C4-2B (cell line): ENCODE measurements around the gene SHC3.

Experiments used
- H3K27ac ChIP-seq: fragments of 450-650 bp; 2 replicates; pipeline ENCODE4 v1.5.1; 2017
- ZFX ChIP-seq: fragments of 450-650 bp; IDR thresholded peaks from 2 replicates; pipeline ENCODE4 v1.6.1; 2017
- TF ChIP-seq, protein P1 (sequence below): fragments of 450-650 bp; conservative IDR thresholded peaks from 2 replicates; pipeline ENCODE4 v1.5.1; 2017; ENCODE audit warnings: mild to moderate bottlenecking

Gene SHC3

DNA sequence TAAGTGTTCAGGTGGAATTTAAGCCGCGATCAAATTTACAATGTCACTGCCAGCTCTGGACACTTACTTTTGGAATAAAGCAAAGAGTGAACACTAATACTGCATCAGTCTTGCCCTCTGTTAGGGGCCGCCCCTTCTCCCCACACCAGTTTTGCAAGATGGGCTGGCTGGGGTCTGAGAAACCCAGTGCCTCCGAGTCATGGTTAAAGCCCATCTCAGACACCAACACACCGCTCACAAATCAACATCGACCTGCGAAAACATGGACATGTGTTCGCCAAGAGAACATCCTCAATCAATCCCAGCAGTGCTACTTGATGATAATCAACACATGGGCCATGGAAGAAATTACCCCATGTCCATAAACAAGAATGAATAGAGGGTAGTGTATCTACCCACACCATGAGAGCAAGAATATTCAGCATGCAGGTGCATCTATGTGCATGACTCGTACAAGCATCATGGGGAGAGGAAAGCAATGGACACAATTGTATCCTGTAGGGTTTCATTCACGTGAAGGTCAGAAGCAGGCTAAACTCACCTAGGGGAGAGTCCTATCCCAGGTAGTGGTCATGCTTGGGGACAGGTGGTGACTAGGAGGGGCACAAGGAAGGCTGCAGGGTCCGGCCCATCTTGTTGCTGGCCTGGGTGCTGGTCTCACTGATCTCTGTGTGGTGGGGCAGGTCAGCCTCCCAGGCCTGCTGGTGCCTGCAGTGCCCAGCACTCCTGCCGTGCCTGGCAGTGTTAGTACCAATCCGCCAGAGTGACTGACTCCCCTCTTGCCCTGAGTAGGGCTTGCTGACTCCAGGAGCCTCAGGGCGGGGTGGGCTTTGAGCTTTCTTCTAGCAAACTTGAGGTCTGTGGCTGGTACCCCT, 182.3 kb downstream of the SHC3 start:
- H3K27ac ChIP-seq = 0 out of 2 replicates have a peak overlapping the region, but pooled peaks have one; percentile 6
- TF ChIP-seq, protein P1, sequence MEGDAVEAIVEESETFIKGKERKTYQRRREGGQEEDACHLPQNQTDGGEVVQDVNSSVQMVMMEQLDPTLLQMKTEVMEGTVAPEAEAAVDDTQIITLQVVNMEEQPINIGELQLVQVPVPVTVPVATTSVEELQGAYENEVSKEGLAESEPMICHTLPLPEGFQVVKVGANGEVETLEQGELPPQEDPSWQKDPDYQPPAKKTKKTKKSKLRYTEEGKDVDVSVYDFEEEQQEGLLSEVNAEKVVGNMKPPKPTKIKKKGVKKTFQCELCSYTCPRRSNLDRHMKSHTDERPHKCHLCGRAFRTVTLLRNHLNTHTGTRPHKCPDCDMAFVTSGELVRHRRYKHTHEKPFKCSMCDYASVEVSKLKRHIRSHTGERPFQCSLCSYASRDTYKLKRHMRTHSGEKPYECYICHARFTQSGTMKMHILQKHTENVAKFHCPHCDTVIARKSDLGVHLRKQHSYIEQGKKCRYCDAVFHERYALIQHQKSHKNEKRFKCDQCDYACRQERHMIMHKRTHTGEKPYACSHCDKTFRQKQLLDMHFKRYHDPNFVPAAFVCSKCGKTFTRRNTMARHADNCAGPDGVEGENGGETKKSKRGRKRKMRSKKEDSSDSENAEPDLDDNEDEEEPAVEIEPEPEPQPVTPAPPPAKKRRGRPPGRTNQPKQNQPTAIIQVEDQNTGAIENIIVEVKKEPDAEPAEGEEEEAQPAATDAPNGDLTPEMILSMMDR = no peak
- no peak for TF ChIP-seq ZFX

DNA sequence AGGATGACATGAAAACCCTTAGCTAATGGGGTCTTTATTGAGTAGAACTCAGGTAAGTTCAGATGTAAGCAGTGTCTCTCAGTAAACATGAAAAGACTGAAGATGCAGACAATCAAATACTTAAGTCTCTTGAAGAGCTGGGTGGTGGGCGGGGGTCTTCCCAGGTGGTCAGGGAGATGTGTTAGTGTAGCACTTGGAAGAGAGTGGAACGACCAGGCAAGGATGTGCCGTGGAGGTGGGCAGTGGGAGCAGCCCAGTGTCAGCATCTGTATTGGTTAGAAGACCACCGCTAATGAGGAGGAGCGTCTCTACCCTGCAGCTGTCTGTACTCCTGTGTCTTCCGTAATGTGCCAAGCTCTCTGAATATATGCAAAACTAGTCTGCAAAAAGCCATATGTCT, 183.0 kb downstream of the SHC3 start:
- no peak overlapping the region for H3K27ac ChIP-seq
- TF ChIP-seq ZFX = no peak
- TF ChIP-seq, protein P1 = no peak

DNA sequence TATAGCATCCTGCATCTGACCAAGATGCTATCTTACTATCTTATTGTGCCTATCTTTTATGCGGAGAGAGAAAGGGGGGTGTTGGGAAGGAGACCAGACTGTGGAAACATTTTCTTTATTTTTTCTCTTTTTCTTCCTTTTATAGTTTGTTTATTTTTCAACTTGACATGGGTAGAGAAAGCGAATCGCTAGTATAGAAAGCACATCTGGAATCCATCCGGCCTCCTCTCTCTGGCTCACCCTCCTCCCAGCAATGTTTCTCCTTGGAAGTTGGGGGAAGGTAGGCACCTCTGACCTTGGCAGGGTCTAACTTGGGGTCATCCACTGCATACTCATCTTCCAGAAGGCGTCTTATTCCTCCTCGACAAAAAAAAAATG, 183.4 kb downstream of the SHC3 start:
- H3K27ac ChIP-seq = no peak overlapping the region
- TF ChIP-seq, protein P1 = no peak
- TF ChIP-seq ZFX = no peak

DNA sequence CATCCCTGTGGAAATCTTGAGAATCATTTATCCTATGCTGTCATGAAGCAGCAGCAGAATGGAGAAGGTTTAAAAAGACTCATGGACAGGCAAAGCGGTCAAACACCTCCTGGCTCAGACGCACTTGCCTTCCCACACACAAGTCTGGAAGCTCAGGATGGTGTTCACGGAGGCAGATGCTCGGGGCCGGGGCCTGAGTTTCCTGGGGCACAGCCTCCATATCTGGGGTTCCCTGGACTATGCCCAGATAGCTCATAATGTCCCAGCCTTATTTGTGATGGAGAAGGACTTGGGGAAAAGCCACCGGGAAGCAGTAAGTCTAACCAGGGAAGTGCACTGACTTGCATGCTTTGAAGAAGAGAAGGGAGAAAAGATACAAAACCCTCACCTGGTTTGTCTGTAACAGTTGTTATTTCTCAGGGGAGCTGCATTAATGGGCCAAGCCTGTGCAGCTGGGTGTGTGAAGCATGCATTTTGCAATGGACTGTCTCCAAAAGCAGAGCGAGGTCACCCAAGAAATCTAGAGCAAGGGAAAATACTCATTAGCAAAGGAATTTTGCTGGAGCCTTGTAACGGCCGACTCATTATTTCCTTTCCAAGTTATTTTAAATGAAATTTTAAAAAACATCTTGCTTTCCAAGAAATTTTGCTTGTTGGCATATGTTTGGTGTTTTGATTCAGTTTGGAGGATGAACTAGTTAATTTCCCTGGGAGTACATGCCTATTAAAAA, 184.0 kb downstream of the SHC3 start:
- H3K27ac ChIP-seq = peak overlapping the region; percentile 5; the same call in 1 of the 2 replicates
- no peak for TF ChIP-seq ZFX
- TF ChIP-seq, protein P1 = no peak

DNA sequence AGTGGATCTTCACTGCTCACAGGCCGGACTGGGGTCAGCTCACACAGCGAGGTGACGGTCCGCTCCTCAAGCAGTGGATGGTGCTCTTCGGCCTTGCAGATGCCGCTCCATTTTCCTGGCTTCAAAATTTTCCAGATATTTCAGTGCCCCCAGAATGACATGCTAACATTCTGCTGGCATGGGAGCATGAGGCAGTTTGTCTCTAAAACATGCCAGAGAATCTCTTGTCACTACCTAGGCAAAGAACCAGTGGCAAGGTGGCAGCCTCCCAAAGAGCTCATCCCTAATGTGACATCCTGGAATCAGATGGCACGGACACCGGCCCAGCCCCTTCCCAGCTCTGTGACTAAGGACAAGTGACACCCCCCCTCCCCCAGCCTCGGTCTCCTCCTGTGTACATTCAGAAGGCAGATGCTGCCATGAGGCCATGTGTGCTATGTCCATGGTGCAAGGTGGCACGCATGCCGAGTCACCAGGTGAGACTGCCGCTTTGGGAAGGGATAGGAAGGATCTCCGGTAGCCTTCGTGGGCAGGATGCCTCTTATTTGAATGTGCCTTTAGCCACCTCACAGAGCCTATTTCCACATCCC, 184.7 kb downstream of the SHC3 start:
- H3K27ac ChIP-seq = peak overlapping the region; percentile 5; the same call in 1 of the 2 replicates
- TF ChIP-seq, protein P1 = no peak

DNA sequence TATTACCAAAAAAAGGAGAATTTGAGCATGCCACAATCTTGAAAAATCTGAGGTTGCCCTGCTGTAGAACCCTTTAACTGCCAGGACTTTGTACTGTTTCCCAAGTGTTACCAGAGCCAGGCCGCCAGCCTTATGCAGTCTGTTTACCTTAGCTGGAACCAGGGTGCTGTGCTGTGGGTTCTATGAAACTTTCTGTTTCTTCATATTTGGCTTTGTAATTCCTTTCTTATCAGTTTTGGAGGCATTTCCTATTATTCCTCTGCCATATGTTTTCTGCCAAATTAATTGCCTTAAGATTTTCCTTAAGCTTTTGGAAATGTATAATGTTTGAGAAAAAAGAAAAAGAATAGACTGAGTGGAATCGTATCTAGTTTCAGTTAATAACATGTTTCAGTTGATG, 185.3 kb downstream of the SHC3 start:
- TF ChIP-seq, protein P1 = no peak
- no peak for TF ChIP-seq ZFX
- H3K27ac ChIP-seq = peak overlapping the region; percentile 5; the same call in 1 of the 2 replicates

DNA sequence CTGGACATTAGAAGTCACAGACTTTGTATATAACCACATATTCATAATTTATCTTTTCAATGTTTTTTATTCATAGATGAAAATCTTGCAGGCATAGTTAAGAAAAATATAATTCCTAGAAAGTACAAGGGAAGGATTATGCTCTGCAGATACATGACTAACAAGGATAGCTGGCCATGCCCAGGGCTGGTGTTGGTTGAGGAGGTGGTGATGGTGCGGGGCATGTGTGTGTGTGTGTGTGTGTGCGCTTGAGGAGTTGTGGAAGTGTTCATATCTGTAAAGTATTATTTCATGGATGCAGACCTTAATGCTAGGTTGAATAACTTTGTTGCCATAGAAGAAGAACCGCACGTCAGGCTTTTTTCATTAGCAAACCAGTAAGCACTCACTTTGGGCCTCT, 186.1 kb downstream of the SHC3 start:
- no peak for TF ChIP-seq ZFX
- TF ChIP-seq, protein P1 = no peak
- no peak overlapping the region for H3K27ac ChIP-seq
